IgD-negative memory B cell (primary cell): ENCODE results near the gene ROBO1. TPM values are rescaled to one million over a fixed set of nuclear protein-coding genes. Genes with fewer than 3 reads are reported as not detected.
"Not testable (repeated sequence)": the region's sequence is repeated elsewhere in the genome, so short reads cannot be mapped to it uniquely, and the experiment has no call there.

Source experiments
- H3K27ac Mint-ChIP-seq, 3 donors: one replicate each; pipeline ENCODE4 v1.8.0; 2020 to 2022; ENCODE audit warnings: mild to moderate bottlenecking in 3 of 3, mixed read lengths in 3 of 3, moderate library complexity in 1 of 3
- H3K27me3 Mint-ChIP-seq: one replicate; pipeline ENCODE4 v1.8.0; 2021; ENCODE audit warnings: mixed read lengths
- H3K36me3 Mint-ChIP-seq: one replicate; pipeline ENCODE4 v1.8.0; 2020; ENCODE audit warnings: mild to moderate bottlenecking, mixed read lengths
- H3K4me1 Mint-ChIP-seq, 3 donors: one replicate each; pipeline ENCODE4 v1.8.0; 2020 to 2022; ENCODE audit warnings: mixed read lengths in 3 of 3, mild to moderate bottlenecking in 1 of 3
- H3K4me3 Mint-ChIP-seq, 4 donors: one replicate each; pipeline ENCODE4 v1.8.0; 2020 to 2022; ENCODE audit warnings: mild to moderate bottlenecking in 4 of 4, mixed read lengths in 4 of 4, moderate library complexity in 3 of 4
- H3K9me3 Mint-ChIP-seq, 3 donors: one replicate each; pipeline ENCODE4 v1.8.0; 2020 to 2021; ENCODE audit warnings: mixed read lengths in 3 of 3, mild to moderate bottlenecking in 1 of 3
- polyA plus RNA-seq: library from polyadenylated mRNA; unstranded; fragments of 300-500 nt; fragmentation: Illumina TruSeq; gene quantifications from one replicate; pipeline ENCODE4 v1.2.3, GENCODE V29; 2021

The ROBO1 gene
- polyA plus RNA-seq, 1 donor from 2014 or later, result 2.3 TPM

- Mint-ChIP-seq H3K4me3 (no peak overlapping the region), H3K9me3 (peaks cover 0 to 19% (median 4%) of the 10 kb centered on the region in 3 donors), H3K4me1 (peaks cover 0 to 3% (median 2%) of the 10 kb centered on the region in 3 donors), H3K27me3 (no peaks in the 10 kb centered on the region), H3K27ac (no peak overlapping the region), H3K36me3 (no peaks in the 10 kb centered on the region)
Observed at GRCh38 chr3:78889348-78889747, 878.5 kb downstream of the ROBO1 start.

DNA sequence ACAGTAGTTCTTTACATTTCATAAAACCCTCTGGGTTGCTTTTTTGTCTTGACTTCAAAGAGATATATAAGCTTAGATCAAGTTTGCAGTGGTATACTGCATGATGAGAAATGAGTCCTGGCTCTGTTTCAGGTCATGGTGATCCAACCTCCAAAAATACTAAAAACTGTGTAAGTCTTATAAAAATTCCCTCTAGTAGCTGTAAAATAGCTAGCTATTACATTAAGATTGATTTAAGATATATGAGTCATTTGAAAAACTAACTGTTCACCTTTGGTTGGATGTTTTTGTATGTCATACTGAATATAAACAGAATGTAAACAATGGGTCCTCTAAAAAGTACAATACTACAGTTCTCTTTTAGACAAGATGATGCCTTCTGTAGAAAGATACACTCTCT lies 879.2 kb downstream of the ROBO1 start:
- no peak overlapping the region for H3K4me3 Mint-ChIP-seq
- H3K27ac Mint-ChIP-seq, result no peak overlapping the region
- H3K4me1 Mint-ChIP-seq, result peaks cover 0 to 3% (median 2%) of the 10 kb centered on the region in 3 donors
- H3K9me3 Mint-ChIP-seq, result peaks cover 0 to 19% (median 4%) of the 10 kb centered on the region in 3 donors
- H3K36me3 Mint-ChIP-seq, result no peaks in the 10 kb centered on the region
- no peaks in the 10 kb centered on the region for H3K27me3 Mint-ChIP-seq

DNA sequence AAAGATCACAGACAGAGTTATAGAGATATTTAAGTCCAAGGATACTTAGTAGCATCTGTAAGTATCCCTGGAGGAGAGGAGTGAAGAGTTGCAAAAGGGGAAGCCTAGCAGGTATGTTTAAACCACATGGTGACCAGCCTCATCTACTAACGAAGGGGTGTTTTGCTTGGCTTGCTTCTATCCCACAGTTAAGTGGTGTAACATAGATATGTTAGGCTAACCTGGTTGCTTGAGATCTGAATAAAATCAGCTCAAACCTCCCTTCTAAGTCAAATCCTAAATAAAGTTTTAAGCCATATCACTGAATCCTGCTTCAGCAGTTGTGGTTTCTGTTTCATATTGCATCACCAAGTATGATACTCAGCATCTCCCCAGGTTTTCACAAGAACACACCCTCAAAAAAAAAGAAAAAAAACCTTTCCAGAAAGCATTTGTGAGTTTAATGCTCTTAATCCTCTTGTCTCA lies 880.2 kb downstream of the ROBO1 start:
- H3K4me1 Mint-ChIP-seq, result peaks cover 0 to 2% (median 2%) of the 10 kb centered on the region in 3 donors
- H3K9me3 Mint-ChIP-seq, result peaks cover 0 to 16% (median 4%) of the 10 kb centered on the region in 3 donors
- H3K27ac Mint-ChIP-seq, result no peak overlapping the region
- no peak overlapping the region for H3K4me3 Mint-ChIP-seq
- H3K27me3 Mint-ChIP-seq, result no peaks in the 10 kb centered on the region
- H3K36me3 Mint-ChIP-seq, result no peaks in the 10 kb centered on the region

DNA sequence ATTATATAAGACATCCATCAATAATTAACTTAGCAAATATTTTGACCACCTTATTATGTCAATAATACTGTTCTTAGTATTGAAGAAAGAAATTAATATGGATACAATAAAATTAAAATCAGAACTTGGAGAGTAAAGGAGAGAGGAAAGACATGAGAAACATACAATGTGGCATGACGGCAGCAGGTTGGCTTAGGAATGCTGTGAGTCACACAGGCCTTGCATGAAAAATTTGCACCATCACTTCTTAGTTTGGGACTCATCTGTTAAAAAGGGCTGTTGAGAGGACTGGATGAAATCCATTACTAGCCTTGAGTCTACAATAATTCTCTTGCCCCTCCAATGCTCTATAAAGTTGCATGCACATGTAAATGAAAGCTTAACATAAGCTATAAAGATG lies 880.8 kb downstream of the ROBO1 start:
- H3K9me3 Mint-ChIP-seq, result peaks cover 0 to 20% (median 4%) of the 10 kb centered on the region in 3 donors
- H3K4me3 Mint-ChIP-seq, result no peak overlapping the region
- H3K27ac Mint-ChIP-seq, result no peak overlapping the region
- peaks cover 0 to 2% (median 2%) of the 10 kb centered on the region in 3 donors for H3K4me1 Mint-ChIP-seq
- no peaks in the 10 kb centered on the region for H3K36me3 Mint-ChIP-seq
- no peaks in the 10 kb centered on the region for H3K27me3 Mint-ChIP-seq

- not testable (repeated sequence) for H3K9me3 Mint-ChIP-seq, H3K27ac Mint-ChIP-seq
Observed at GRCh38 chr3:78884567-78884966, 883.2 kb downstream of the ROBO1 start.

GRCh38 chr3:78882251-78882650 lies 885.5 kb downstream of the ROBO1 start:
- Mint-ChIP-seq H3K9me3 (peaks cover 0 to 4% (median under 1%) of the 10 kb centered on the region in 3 donors), H3K27ac (no peak overlapping the region), H3K4me1 (peaks cover 0 to 3% (median 0%) of the 10 kb centered on the region in 3 donors), H3K27me3 (no peaks in the 10 kb centered on the region), H3K36me3 (no peaks in the 10 kb centered on the region), H3K4me3 (no peak overlapping the region)

More at GRCh38 chr3:78884567-78884966, 883.2 kb downstream of the ROBO1 start:
- not testable (repeated sequence) for H3K27me3 Mint-ChIP-seq, H3K4me3 Mint-ChIP-seq, H3K4me1 Mint-ChIP-seq, H3K36me3 Mint-ChIP-seq

GRCh38 chr3:78881501-78881900 lies 886.3 kb downstream of the ROBO1 start:
- H3K27ac Mint-ChIP-seq, result no peak overlapping the region
- H3K36me3 Mint-ChIP-seq, result no peaks in the 10 kb centered on the region
- peaks cover 0 to 5% (median 0%) of the 10 kb centered on the region in 3 donors for H3K9me3 Mint-ChIP-seq
- no peak overlapping the region for H3K4me3 Mint-ChIP-seq
- H3K4me1 Mint-ChIP-seq, result peaks cover 0 to 3% (median 0%) of the 10 kb centered on the region in 3 donors
- no peaks in the 10 kb centered on the region for H3K27me3 Mint-ChIP-seq

DNA sequence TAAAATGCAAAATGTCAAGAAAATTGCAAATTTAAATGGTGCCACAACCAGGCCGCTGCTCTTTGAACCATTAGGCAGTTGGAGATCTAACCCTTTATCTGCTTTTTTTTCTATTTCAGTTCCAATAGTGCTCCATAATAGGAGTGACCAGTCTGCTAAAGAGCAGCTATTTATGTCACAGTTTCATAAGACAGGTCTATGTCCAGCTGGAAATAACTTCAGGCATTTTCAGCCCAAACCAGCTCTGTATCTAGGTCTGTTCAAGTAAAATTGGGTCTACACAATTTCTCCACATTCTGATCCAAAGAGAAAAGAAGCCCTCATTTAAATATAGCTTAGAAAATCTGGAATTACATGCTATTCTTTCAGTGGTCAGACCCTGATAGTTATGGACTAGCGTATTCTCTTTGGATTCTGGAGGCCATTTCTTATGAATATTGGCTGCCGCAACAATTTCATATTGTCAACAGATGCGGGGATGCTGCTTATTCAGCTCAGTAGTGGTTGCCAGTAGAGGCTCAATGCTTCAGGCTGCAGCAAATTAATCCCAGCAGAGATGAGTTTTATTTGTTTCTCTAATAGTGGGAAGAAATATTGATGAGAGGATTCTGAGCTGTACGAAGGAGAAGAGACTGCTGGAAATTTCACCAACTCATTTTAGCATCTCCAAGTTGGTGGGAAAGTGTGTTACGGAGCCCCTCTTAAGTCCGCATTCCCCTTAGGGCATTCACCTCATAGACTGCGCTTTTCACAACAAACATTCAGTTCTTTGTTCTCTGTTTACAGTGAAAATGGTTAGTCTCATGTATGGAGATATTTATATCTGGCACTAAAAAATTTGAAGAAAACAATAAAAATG lies 887.0 kb downstream of the ROBO1 start:
- no peak overlapping the region for H3K27ac Mint-ChIP-seq
- peaks cover 0 to 3% (median 0%) of the 10 kb centered on the region in 3 donors for H3K4me1 Mint-ChIP-seq
- no peak overlapping the region for H3K4me3 Mint-ChIP-seq
- H3K27me3 Mint-ChIP-seq, result no peaks in the 10 kb centered on the region
- H3K9me3 Mint-ChIP-seq, result peaks cover 0 to 7% (median 0%) of the 10 kb centered on the region in 3 donors
- H3K36me3 Mint-ChIP-seq, result no peaks in the 10 kb centered on the region

DNA sequence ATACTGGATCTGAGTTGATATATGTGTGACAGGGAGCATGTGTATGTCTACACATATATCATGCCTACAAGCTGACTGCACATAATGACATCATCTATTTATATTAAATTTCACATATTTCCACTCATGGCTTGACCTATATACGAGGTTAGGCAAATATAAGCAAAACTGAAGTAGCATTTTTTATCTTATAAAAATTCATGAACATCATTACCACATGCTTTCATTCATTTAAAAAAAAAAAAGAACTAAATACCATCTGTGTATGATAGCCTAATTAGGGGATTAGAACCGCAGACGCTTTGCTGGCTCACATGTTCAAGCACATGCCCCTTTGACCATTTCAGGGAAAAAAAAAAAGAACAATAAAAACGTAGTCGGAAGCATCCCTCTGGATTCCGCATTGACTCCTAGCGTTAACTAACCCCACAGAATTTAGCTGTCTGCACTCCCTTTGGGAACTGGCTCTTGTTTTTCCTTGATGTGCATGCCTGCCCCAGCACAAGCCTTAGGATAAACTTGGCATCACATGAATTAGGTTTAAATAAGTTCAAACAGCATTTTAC lies 888.4 kb downstream of the ROBO1 start:
- no peaks in the 10 kb centered on the region for H3K27me3 Mint-ChIP-seq
- H3K4me3 Mint-ChIP-seq, result no peak overlapping the region
- no peak overlapping the region for H3K27ac Mint-ChIP-seq
- H3K36me3 Mint-ChIP-seq, result no peaks in the 10 kb centered on the region
- peaks cover 0 to 7% (median 2%) of the 10 kb centered on the region in 3 donors for H3K9me3 Mint-ChIP-seq
- H3K4me1 Mint-ChIP-seq, result peaks cover 0 to 3% (median 0%) of the 10 kb centered on the region in 3 donors

DNA sequence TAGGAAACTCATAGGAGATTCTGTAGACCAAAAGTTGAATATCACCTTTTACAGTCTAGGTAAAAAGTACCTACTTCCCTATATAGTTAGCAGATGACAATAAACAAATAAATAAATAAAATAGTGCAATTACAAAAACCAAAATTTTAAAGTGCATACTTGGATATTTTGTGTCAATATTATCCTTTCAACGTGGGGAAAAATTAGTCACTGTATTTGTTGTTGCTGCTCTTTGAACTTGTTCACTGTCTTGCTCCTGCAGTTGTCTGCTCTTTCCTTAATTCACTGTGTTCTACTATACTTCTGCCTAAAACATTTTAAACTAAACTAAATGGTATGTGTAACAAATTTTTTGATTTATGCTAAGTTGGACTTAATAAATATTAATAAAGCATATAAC lies 889.0 kb downstream of the ROBO1 start:
- Mint-ChIP-seq H3K4me1 (peaks cover 0 to 3% (median 0%) of the 10 kb centered on the region in 3 donors), H3K27ac (no peak overlapping the region), H3K27me3 (no peaks in the 10 kb centered on the region), H3K9me3 (peaks cover 0 to 7% (median 2%) of the 10 kb centered on the region in 3 donors), H3K36me3 (no peaks in the 10 kb centered on the region), H3K4me3 (no peak overlapping the region)

DNA sequence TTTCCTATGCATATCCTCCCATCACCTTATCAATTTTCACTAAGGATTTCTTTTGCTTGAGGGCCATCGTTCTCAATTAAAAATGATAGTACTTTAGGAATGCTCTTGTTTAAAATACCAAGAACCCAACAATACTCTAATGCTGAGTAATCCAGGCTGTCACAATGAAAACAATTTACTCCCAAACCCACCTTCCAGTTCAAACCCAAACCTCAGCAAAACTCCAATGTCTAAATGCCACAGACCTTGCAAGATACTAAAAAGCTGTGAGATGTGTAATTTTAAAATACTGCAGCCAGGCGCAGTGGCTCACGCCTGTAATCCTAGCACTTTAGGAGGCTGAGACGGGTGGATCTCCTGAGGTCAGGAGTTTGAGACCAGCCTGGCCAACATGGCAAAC lies 889.8 kb downstream of the ROBO1 start:
- peaks cover 0 to 7% (median 2%) of the 10 kb centered on the region in 3 donors for H3K9me3 Mint-ChIP-seq

DNA sequence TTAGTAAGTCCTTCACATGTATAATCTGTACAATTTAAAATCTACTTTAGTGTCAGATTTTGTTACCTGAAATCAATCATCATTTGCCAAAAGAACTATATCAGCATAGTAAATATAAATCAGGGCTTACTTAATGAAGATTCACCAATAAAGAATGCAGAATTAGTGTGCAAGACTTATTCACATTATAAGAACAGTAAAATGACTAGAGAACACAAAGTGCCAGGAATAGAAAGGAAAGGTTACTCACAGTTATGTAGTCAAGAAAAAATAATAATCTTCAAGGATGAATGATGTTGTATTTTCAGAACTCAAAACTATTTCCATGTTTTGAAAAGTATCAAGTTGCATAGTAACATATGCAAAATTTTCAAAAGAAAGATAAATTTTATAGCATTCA lies 891.9 kb downstream of the ROBO1 start:
- peaks cover 0 to 7% (median 2%) of the 10 kb centered on the region in 3 donors for H3K9me3 Mint-ChIP-seq
- H3K36me3 Mint-ChIP-seq, result no peaks in the 10 kb centered on the region
- H3K4me1 Mint-ChIP-seq, result peaks cover 0 to 3% (median 0%) of the 10 kb centered on the region in 3 donors
- no peaks in the 10 kb centered on the region for H3K27me3 Mint-ChIP-seq
- no peak overlapping the region for H3K27ac Mint-ChIP-seq
- H3K4me3 Mint-ChIP-seq, result no peak overlapping the region

More for the DNA sequence above, 889.8 kb downstream of the ROBO1 start:
- no peak overlapping the region for H3K4me3 Mint-ChIP-seq
- H3K27me3 Mint-ChIP-seq, result no peaks in the 10 kb centered on the region
- no peaks in the 10 kb centered on the region for H3K36me3 Mint-ChIP-seq
- H3K27ac Mint-ChIP-seq, result no peak overlapping the region
- peaks cover 0 to 3% (median 0%) of the 10 kb centered on the region in 3 donors for H3K4me1 Mint-ChIP-seq

- no peak overlapping the region for H3K4me3 Mint-ChIP-seq
- H3K36me3 Mint-ChIP-seq, result no peaks in the 10 kb centered on the region
- H3K27me3 Mint-ChIP-seq, result no peaks in the 10 kb centered on the region
- no peak overlapping the region for H3K27ac Mint-ChIP-seq
- peaks cover 0 to 3% (median 0%) of the 10 kb centered on the region in 3 donors for H3K4me1 Mint-ChIP-seq
- H3K9me3 Mint-ChIP-seq, result peaks cover 0 to 7% (median 2%) of the 10 kb centered on the region in 3 donors
Observed at GRCh38 chr3:78875436-78875835, 892.4 kb downstream of the ROBO1 start.

DNA sequence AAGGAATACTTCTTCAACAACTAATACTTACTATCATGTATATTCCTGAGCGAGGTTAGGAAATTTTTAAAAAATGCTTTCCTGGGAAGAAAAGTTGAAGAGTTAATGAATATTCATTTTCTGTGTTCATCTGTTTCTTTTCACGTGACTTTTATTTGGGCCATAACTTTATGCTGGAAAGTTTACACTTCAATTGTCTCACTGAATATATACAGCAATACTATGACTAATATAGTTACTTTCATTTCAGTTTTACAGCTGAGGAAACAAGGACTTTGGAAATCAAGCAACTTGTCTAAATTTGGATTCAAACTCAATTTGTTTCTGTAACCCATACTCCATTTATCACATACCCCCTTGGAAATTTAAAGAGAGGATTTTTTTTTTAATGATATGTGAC lies 894.2 kb downstream of the ROBO1 start:
- Mint-ChIP-seq H3K27me3 (no peaks in the 10 kb centered on the region), H3K4me1 (peaks cover 0 to 3% (median 0%) of the 10 kb centered on the region in 3 donors), H3K27ac (no peak overlapping the region), H3K36me3 (no peaks in the 10 kb centered on the region), H3K9me3 (peaks cover 0 to 7% (median 2%) of the 10 kb centered on the region in 3 donors), H3K4me3 (no peak overlapping the region)

DNA sequence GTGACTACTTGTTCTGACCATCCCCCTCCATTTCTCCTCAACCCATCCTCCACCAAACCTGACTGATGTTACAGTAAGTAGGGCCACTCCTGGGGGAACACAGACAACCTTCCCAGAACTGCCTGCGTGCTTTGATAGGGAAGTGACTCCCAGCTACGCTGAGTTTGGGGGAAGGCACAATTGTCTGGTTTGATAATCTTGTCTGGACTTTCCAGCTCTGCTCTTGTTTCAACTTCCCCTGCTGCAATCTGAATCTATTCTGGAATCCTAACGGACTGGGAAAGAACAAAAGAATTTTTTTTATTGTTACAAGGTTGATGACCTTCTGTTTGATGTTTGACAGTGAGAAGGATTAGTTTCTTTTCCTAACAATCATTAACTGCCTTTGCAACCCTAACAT lies 895.6 kb downstream of the ROBO1 start:
- H3K27me3 Mint-ChIP-seq, result no peaks in the 10 kb centered on the region
- H3K4me1 Mint-ChIP-seq, result no peaks in the 10 kb centered on the region
- peaks cover 0 to 7% (median 2%) of the 10 kb centered on the region in 3 donors for H3K9me3 Mint-ChIP-seq
- no peak overlapping the region for H3K27ac Mint-ChIP-seq
- H3K36me3 Mint-ChIP-seq, result no peaks in the 10 kb centered on the region
- no peak overlapping the region for H3K4me3 Mint-ChIP-seq
